ENCODE measurements around the gene PTPRN2. TPM values are rescaled to one million over a fixed set of nuclear protein-coding genes. Genes with fewer than 3 reads are reported as not detected.

The PTPRN2 gene
- total and polyA plus RNA-seq, 7 donors = 0.47 to 0.82 (median 0.51) TPM

DNA sequence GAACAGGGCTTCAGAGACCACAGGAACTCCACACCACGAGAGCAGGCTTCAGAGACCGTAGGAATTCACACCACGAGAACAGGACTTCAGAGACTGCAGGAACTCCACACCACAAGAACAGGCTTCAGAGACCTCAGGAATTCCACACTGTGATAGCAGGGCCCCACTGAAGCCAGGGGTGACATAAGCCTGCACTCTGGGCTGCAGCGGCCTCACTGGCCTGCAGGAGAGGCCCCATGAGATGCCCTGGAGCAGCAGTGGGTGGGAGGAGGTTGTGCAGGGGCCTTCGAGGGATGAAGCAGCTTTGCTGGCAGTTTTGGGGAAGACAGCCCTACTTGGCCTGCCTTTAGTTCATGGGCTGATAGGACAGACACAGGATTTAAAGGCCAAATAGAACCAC lies 614.7 kb downstream of the PTPRN2 start:
- Histone ChIP-seq H3K27ac (no peak overlapping the region), H3K4me3 (no peak overlapping the region), H3K36me3 (ENCODE audit: insufficient read depth in 1 of 2, low read depth in 1 of 2) (no peaks in the 10 kb centered on the region), H3K9me3 (no peaks in the 10 kb centered on the region), H3K4me1 (no peaks in the 10 kb centered on the region), H3K27me3 (ENCODE audit: insufficient read depth in 3 of 3, low read length in 2 of 3) (no peaks in the 10 kb centered on the region)
- intact Hi-C loops (cut with DNase I) = no loop called here
- ATAC-seq (no peak), DNase-seq (no peak)
- TF ChIP-seq, protein P1, sequence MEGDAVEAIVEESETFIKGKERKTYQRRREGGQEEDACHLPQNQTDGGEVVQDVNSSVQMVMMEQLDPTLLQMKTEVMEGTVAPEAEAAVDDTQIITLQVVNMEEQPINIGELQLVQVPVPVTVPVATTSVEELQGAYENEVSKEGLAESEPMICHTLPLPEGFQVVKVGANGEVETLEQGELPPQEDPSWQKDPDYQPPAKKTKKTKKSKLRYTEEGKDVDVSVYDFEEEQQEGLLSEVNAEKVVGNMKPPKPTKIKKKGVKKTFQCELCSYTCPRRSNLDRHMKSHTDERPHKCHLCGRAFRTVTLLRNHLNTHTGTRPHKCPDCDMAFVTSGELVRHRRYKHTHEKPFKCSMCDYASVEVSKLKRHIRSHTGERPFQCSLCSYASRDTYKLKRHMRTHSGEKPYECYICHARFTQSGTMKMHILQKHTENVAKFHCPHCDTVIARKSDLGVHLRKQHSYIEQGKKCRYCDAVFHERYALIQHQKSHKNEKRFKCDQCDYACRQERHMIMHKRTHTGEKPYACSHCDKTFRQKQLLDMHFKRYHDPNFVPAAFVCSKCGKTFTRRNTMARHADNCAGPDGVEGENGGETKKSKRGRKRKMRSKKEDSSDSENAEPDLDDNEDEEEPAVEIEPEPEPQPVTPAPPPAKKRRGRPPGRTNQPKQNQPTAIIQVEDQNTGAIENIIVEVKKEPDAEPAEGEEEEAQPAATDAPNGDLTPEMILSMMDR (IDR thresholded peaks at IDR 0.05) = no peak
- 72 to 83% (median 80%) methylated on average over 5 of the region's 5 CpGs for WGBS, 3 donors

DNA sequence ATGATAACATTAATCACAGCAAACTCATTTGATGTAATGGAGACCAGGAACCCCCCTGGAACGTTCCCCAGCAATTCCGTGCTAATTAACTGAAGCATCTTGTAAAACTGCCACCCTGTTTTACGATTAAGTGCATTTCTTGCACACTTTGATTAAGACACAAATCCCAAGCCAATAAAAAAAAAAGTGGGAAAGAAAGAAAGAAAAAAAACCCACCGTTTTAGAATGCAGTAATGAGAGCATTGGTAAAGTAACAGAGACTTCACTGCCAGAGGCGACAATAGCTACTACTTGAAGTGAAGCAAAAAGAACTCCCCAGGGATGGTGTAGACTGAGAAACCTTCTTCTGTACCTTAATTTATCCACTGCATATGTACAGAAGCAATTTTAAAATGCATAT lies 616.1 kb downstream of the PTPRN2 start:
- intact Hi-C loops (cut with DNase I) = no loop called here
- WGBS, 3 donors = 43 to 56% (median 46%) methylated on average over 5 of the region's 5 CpGs
- no peak for ATAC-seq

DNA sequence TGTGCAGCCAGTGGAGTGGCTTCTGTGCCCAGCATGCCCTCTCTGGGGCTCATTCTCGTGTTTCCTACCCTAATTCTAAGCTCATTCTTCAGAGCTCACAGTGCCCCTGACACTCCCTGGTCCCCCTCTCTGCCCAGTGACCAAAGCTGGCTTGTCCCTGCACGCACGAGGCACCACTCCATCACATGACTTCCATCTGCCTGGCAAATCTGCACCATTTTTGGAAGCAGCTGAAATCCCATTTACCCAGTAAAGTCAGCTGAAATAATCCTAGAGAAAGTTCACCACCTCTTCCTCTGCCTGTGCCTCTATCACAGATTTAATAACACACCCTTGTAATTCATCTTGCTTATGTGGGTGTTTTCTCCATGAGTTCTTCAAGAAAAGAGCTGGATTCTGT lies 616.9 kb downstream of the PTPRN2 start:
- intact Hi-C loops (cut with DNase I) = no loop called here
- Histone ChIP-seq H3K9me3 (no peaks in the 10 kb centered on the region), H3K27ac (no peak overlapping the region), H3K4me1 (no peaks in the 10 kb centered on the region), H3K36me3 (ENCODE audit: insufficient read depth in 1 of 2, low read depth in 1 of 2) (no peaks in the 10 kb centered on the region), H3K27me3 (ENCODE audit: insufficient read depth in 3 of 3, low read length in 2 of 3) (no peaks in the 10 kb centered on the region), H3K4me3 (no peak overlapping the region)
- DNase-seq (no peak), ATAC-seq (no peak)
- WGBS, 3 donors = 17 to 35% (median 32%) methylated on average over 3 of the region's 3 CpGs
- TF ChIP-seq, protein P1 (IDR thresholded peaks at IDR 0.05) = no peak

More for the DNA sequence above, 616.1 kb downstream of the PTPRN2 start:
- H3K36me3 ChIP-seq (ENCODE audit: insufficient read depth in 1 of 2, low read depth in 1 of 2) = no peaks in the 10 kb centered on the region
- no peaks in the 10 kb centered on the region for H3K9me3 ChIP-seq
- TF ChIP-seq, protein P1 (IDR thresholded peaks at IDR 0.05) = no peak
- DNase-seq = no peak
- H3K27ac ChIP-seq = no peak overlapping the region
- no peaks in the 10 kb centered on the region for H3K4me1 ChIP-seq
- H3K4me3 ChIP-seq = no peak overlapping the region
- no peaks in the 10 kb centered on the region for H3K27me3 ChIP-seq (ENCODE audit: insufficient read depth in 3 of 3, low read length in 2 of 3)

DNA sequence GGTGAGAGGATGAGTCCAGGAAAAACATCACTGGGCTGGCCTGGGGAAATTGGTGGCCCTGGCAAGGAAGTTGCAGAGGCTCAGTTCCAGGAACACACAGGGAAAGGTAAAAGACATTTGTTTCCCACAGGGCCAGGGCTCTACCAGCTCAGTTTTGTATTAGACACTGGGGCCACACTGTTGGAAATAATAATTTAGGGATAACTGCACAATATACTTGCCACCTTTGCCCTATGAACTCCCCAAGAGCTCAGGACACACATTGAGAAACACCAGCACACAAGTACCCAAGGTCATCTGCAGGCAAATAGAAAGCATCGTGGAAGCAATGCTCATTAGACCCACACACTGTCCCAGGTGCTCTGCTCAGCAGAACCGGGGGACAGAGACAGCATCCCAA lies 617.6 kb downstream of the PTPRN2 start:
- 65 to 73% (median 73%) methylated on average over 2 of the region's 2 CpGs for WGBS, 3 donors
- intact Hi-C loops (cut with DNase I) = no loop called here
- Histone ChIP-seq H3K27ac (no peak overlapping the region), H3K27me3 (ENCODE audit: insufficient read depth in 3 of 3, low read length in 2 of 3) (no peaks in the 10 kb centered on the region), H3K9me3 (no peaks in the 10 kb centered on the region), H3K36me3 (ENCODE audit: insufficient read depth in 1 of 2, low read depth in 1 of 2) (no peaks in the 10 kb centered on the region), H3K4me3 (no peak overlapping the region), H3K4me1 (no peaks in the 10 kb centered on the region)
- ATAC-seq (no peak), DNase-seq (no peak)
- TF ChIP-seq, protein P1 (IDR thresholded peaks at IDR 0.05) = no peak

DNA sequence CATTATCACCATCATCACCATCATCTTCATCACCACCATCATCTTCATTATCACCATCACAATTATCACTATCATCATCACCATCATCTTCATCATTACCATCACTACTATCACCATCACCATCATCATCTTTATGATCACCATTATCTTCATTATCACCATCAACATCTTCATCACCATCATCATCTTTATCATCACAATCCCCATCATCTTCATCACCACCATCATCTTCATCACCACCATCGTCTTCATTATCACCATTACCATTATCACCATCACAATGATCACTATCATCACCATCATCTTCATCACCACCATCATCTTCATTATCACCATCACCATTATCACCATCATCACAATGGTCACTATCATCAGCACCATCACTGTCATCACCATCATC lies 621.1 kb downstream of the PTPRN2 start:
- no peaks in the 10 kb centered on the region for H3K27me3 ChIP-seq (ENCODE audit: insufficient read depth in 3 of 3, low read length in 2 of 3)
- H3K9me3 ChIP-seq = no peaks in the 10 kb centered on the region
- no peak overlapping the region for H3K4me3 ChIP-seq
- no peak overlapping the region for H3K27ac ChIP-seq
- no peak for ATAC-seq
- H3K4me1 ChIP-seq = no peaks in the 10 kb centered on the region
- no peak for DNase-seq
- TF ChIP-seq, protein P1 (IDR thresholded peaks at IDR 0.05) = no peak
- intact Hi-C loops (cut with DNase I) = no loop called here
- WGBS, 3 donors = 82 to 89% (median 88%) methylated on average over 1 of the region's 1 CpG
- H3K36me3 ChIP-seq (ENCODE audit: insufficient read depth in 1 of 2, low read depth in 1 of 2) = no peaks in the 10 kb centered on the region

Data from psoas muscle (tissue), 8 donors.